HG03135 (cell line): ENCODE results near the gene PPIF.
"Not testable (repeated sequence)": the region's sequence is repeated elsewhere in the genome, so short reads cannot be mapped to it uniquely, and the experiment has no call there.

Experiments used
- ATAC-seq: cut with Tn5 transposase; IDR thresholded peaks from one replicate; pipeline ENCODE4 v1.9.1; 2021; ENCODE audit warnings: mild to moderate bottlenecking, moderate library complexity; ENCODE audit not compliant: unreplicated experiment

The PPIF gene

DNA sequence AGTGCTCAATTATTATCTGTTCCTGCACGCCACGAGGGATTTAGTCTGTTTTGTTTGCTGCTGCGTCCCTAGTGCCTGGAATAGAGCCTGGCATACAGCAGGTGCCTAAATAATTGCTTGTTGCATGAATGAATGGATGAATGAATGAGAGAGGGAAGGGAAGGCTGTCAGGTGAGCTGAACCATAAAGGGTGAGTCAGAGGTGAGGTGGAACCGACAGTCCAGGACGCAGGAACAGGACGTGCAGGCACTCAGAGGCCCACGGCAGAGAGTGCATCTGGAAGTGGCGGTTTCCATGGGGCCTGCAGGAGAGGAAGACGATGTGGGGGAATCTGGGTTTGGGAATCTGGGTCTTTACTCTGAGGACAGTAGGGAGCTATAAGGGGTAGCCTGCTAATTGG lies 17.7 kb upstream of the PPIF start:
- no peak for ATAC-seq

DNA sequence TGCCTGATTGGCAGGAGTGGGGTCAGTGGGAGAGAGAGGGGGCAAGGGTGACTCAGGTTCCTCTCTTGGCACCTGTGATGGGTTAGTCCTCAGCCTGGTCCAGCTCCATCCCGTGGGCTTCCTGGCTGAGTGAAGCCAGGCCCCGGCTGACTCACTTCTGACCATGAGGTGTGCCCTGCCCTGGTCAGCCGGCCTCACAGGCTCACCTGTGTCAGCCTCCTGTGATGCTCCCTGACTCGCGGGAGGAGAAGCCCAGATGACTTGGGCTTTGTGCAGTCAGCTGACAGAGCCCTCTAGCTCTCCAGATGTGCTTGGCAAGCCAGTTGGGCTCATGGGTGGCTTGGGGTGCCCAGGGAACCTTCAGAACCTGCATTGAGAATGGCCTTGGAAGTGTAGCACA lies 16.0 kb upstream of the PPIF start:
- no peak for ATAC-seq

DNA sequence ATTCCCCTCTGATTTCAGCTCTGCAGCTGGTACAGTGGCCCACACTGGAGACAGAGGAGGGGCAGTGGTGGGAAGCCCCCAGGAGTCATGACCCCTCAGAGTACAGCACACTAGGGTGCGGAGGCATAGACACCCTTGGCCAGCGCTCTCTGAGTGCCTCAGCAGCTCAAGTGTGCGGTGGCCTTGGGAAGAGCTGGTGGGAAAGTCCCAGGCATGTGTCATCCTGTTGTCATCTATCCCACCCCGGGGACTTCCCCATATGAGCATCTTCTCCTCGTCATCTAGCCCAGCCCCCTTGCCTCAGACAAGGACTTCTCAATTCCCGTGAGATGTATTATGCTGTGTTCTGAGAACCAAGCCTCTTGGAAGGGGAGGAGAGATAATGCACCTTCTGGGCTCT lies 15.6 kb upstream of the PPIF start:
- no peak for ATAC-seq

DNA sequence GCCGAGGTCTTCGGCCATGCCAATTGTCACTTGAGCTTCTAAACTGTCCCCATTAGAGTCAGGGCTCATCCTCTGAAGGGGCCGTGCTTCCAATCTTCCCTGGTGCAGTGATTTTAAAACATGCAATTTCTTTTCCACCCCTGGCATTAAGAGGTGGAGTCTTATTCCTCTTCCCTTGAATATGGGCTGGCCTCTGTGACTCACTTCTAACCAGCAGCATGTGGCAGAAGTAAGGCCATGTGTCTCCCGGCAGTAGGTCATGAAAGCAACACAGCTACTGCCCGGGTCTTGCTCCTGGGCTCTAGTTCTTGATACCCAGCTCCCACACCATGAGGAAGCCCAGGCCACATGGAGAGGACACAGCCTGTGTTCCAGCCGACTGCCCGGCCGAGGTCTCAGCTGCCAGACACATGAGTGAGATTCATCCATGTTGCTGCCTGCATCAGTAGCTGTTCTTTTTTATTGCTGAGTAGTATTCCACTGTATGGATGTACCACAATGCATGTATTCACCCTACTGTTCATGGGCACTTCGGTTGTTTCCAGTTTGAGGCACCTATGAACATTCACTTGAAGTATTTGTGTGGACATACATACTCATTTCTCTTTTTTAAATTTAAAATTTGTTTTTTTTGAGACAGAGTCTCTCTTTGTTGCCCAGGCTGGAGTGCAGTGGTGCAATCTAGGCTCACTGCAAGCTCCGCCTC lies 14.5 kb upstream of the PPIF start:
- not testable (repeated sequence) for ATAC-seq

DNA sequence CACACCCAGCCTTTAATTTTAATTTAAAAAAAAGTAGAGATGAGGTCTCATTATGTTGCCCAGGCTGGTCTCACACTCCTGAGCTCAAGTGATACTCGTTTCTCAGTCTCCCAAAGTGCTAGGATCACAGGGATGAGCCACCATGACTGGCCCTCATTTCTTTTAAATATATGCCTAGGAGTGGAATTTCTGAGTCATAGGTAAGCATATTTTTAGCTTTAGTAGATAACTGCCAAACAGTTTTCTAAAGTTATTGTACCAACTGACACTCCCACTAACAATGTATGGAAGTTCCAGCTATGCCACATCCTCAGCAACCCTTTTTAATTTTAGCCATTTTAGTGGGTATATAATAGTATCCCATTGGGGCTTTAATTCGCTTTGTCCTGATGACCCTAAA lies 13.8 kb upstream of the PPIF start:
- no peak for ATAC-seq

DNA sequence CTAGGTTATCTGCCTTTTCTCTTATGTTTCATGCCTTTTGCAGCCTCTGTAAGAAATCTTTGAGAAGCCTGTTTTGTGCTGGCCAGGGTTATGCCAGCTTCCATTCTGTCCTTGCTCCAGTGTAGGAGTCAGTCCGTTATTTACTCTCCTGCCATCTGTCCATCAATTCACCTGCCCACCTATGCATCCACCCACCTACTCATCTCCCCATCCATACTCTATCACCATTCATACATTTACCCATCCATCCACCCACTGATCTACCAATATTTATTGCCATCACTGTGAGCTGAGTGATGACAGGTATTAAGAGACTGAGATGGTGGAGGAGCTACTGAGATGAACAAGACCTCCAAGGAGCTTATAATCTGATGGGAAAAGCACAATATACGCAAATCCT lies 12.7 kb upstream of the PPIF start:
- no peak for ATAC-seq

DNA sequence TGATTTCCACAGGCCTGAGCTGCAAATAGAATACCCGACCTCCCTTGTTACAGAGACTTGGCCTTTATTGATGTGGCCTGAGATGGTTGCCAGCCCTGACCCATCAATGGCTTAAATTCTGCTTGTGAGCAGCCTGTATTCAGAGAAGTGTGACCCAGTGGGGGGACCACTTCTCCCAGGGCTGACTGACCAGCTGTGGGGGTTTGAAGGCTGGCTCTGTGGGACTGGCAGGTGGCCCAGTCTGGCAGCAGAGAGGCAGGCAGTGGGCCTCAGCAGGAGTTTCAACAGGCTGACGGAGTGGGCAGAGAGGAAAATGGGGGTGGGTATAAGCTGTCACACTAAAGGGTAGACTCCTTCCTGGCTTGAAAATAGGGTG lies 12.2 kb upstream of the PPIF start:
- no peak for ATAC-seq

DNA sequence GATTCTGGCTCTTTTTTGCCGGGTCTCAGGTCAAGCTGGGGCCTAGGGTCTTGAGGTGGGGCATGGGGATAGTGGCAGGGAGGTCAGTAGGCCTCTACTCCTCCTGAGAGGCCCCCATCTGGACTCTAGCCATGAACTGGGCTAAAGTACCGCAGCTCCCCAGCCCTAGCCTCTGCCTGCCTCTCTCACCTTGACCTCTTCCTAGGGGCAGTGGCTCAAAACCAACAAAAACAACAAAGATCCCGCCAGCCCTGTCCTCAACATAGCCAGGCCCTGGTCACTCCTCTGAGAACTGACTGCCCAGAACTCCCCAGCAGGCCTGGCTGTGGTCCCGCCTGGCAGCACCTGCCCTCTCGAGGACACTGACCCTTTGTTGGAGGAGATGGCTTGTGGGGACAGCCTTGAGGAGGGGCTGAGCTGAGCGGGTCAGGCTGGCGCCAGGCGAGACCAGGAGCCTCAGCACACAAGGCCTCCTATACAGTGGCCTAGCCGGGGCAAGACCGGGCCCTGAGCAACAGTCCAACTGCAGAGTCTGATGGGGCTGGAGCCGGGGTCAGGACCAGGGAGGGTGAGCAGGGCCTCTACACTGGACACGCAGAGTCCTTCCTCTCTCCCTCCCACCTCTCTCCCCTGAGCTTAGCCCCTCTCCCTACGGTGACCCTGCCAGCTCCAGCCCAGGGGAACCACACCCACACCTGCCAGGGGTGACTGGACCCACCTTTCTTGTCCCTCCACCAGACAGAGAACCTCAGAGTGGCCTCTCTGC lies 11.6 kb upstream of the PPIF start:
- ATAC-seq: no peak

DNA sequence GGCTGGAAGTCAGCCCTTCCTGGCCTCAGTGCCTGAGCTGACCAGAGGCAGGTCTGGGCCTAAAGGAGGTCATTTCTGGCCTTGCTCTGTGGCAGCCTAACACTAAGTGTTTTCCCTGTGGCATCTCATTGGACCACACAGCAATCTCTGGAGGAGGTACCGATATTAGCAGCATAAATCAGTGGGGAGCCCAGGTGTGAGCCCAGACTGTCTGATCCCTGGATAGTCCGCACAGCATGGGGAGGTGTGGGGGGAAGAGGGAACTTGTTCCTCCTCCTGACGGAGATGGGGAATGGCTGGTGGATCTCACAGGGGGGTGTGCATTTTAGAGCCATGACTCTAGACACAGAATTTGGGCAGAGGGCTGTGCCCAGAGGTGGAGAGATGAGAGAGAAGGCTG lies 11.0 kb upstream of the PPIF start:
- ATAC-seq: no peak

- ATAC-seq: no peak
Measured at GRCh38 chr10:79336739-79337138, 10.5 kb upstream of the PPIF start.

GRCh38 chr10:79337783-79338469 lies 9.3 kb upstream of the PPIF start:
- not testable (repeated sequence) for ATAC-seq

GRCh38 chr10:79339266-79339665 lies 8.0 kb upstream of the PPIF start:
- ATAC-seq: no peak

- no peak for ATAC-seq
Measured at GRCh38 chr10:79340646-79341244, 6.5 kb upstream of the PPIF start.

DNA sequence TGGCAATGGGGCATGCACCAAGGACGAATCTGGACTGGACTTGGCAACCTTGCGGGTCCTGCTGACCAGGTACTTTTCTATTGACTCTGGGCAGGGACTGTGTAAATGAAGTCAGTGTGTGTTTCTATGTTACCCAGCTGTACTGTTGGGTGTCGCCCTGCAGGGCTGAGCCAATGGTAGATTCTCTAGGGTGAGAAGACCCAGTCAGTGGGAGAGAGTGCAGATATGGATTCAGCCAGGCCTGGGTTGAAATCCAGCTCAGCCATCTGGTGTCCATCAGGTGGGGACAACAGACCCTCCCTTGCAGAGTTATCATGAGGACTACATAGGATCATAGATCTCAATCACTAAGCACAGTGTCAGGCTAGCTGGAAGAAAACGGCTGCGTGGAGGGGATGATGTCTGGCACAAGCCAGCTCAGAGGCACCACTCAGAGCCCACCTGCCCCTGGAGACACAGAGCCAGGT lies 4.9 kb upstream of the PPIF start:
- ATAC-seq: no peak

DNA sequence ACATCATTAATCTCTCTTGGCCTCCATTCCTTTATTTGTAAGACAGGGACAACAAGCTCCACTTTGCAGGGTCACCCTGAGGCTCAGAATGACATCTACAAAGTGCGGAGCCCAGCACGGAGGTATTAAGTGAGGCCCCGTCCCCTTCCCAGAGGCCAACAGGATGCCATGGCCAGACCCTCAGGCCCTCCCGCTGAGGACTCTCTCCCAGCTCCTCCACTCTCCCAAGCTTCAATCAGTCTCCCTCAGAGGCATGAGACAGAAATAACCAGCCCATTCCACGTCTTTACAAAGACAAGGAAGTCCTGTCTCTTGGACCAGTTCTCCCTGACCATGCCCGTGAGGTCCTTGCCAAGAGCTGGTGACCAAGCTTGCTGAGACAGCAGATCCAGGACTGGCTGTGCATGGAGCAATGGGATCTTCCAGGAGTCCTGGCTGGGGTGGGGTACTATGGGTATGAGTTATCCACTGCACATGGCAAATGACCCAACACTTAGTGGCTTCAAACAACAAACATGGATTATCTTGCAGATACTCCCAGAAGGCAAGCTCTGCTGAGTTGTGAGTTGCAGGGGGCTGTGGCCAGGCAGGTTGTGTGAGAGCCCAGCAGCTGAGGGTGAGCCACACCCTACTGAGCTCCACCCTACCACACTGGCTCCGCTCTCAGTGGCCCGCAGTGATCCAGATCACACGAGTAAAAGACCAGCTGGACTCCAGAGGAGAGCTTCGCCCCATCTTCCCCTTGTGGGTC lies 4.3 kb upstream of the PPIF start:
- ATAC-seq: no peak

GRCh38 chr10:79344502-79345195 lies 2.6 kb upstream of the PPIF start:
- no peak for ATAC-seq

GRCh38 chr10:79345241-79346011 lies 1.8 kb upstream of the PPIF start:
- ATAC-seq: no peak

DNA sequence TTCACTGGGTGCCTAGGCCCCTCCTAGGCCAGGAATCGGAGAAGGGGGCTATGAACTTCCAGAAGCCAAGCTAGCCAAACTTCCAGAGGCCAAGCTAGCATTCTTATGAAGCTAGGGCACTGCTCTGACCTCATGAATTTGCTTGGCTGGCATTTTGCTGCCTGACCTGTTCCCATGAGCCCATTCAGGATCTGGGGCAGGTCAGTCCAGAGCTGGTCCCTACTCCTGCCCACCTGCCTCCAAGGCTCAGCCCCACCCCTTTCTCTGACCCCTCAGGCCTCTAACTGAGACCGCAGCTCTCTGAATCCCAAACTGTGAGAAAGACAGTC lies 1.3 kb upstream of the PPIF start:
- no peak for ATAC-seq

DNA sequence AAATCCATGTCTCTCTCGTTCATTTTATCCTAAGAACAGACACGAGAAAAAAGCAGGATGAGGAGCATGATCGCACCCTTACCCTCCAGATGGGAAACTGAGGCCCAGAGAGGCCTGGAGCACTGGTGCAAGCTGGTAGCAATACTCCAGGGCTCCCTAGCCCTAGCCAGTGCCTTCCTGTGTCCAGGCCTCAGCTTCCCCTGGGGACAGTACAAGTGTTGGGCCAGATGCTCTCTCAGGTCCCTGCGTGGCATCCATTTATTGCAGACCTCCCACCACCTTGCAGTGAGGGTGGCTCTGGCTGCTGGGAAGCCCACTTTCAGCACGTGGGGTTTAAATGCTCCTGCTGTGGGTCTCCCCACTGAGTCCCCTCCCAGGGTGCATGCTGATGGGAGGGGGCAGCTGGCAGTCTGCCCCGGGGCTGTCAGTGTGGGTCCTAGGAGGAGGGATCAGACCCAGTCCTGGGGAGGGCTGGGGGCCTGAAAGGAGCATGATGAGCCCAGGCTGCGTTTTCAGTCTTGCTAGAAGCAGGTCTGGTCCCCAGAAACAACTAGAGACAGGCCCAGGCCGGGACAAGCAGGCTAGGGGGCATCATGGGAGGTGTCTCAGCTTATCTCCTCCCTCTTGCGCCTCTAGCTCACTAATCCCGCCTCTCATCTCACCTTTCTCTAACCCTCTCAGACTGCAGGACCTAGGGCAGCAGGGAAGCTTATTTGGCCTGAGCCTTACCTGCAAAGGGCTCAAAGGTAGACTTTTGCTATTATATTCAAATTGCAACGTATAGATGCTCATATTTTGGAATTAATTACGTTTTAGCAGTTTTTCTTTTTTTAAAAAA lies 662 bp upstream of the PPIF start:
- ATAC-seq: no peak
